Stimulated activated naive CD4-positive, alpha-beta T cell treated with Interleukin-2 at 50 U/mL for 16 hours (primary cell): ENCODE data around the gene MEGF11.
"Not testable (repeated sequence)": the region's sequence is repeated elsewhere in the genome, so short reads cannot be mapped to it uniquely, and the experiment has no call there.

Source experiments
- DNase-seq: peaks from one replicate; lab custom pipeline; 2025; lab: John Stamatoyannopoulos, UW

The MEGF11 gene

DNA sequence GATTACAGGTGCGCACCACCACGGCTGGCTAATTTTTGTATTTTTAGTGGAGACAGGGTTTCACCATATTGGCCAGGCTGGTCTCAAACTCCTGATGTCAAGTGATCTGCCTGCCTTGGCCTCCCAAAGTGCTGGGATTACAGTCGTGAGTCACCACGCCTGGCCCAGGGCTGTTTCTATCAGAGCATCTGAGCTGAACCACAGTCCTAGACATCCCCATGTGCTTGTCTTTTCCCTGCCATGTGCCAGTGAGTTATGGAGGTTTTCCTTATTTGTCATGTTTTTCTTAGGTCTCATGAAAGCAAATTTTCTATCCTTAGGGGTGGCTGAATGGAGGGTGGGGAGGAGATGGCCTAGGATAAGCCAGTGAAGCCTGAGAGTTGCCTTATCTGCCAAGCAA is 250.4 kb downstream of the MEGF11 start:
- not testable (repeated sequence) for DNase-seq

DNA sequence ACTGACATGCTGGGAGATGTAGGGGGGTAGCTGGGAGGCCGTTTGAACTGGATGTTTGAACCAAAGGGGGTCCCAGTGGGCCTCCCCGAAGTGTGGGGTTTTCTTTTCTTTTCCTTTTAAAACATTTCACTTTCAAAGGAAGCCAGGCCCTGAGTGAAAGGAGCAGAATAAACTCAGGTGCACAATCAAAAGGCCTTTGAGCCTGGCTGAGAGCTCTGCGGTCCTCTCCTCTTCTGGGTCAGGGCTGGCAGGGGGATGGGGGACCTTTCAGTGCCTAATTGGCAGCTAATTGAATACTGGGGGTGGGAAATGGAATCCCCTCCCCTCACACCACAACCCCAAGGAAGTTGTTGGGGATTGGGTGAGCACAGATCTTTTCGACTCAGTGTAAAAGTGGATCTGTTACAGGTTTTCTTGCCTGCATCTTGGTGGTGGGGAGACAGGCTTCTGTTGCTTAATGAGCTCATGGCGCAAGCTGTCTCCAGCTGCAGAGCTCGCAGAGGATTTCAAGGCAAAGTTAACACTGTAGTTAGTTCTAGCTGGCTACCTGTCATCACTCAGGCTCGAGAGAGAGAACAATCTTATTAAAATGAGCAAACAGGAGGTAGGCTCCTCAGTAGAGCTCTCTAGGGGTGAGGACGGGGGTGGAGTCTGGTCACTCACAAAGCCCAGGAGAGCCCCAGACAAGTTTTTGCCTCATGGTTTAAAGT is 251.7 kb downstream of the MEGF11 start:
- DNase-seq = no peak

DNA sequence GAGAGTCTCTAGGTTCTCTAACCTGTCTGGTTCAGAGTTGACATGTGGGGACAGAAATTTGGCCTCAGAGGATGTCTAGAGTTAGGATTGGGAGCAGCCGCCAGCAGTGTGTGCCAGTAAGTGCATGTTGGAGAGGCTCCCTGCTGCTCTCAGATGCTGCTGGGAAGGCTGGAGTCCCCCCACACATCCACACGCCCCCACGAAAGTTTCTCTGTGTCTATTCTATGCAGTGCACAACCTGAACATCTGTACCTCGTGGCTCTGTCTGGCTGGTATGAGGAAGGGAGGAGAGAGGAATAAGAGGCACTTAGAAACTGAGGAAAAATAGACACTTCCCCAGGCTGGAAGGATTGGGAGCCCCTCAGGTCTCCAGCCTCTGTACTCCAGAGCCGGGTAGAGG is 252.5 kb downstream of the MEGF11 start:
- DNase-seq = no peak

DNA sequence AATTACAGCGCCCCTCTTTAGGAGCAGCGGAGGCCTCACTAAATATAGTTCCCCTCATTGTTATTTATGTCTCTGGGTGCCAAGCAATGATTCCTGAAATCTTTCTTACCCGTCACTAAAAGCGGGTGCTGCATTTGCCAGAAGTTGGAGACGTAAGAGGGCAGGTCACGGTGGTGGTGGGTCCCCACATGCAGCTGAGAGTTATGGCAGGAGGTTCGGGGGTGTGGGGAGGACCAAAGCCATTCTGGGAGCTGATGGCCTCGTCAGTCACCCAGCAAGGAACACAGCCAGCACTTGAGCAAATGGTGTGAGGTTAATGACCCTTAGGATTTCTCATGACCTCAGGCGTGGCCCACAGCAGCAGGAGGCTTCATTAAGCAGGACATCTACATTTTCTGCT is 255.1 kb downstream of the MEGF11 start:
- DNase-seq = no peak

DNA sequence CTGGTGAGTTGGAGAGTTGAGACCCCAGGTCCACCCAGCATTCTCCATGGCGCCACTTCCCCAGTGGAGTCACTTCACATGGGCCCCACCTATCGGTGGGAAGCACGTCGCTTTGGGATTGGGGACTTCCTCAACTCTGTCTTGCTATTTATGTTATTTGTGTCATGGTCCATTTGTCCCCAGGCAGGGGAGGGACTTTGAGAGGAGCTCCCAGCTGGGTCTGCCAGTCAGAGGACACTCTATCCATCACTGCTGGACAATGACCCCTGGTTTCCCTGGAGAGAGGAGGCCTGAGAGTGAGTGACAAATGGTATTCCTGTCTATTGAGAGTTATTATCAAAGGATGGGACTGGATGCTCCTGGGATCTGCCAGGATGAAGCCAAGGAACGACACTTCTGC is 256.6 kb downstream of the MEGF11 start:
- no peak for DNase-seq

DNA sequence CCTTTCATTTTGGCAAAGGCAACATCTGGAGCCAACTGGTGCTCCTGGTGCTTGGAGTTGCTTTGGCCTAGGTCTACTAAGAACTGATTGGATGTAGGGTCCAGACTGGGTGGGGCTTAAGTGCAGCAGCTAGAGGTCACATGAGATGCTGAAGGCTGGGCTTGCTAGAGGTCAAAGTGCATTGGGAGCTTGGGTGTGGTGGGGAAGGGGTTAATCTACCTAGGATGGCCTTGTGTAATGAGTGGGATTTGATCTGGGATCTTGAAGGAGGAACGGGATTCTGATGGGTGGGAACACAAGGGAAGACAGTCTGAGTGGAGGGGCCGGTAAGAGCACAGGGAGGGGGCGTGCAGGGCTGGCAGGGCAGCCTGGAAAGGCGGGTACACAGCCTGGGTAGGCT is 258.7 kb downstream of the MEGF11 start:
- no peak for DNase-seq

DNA sequence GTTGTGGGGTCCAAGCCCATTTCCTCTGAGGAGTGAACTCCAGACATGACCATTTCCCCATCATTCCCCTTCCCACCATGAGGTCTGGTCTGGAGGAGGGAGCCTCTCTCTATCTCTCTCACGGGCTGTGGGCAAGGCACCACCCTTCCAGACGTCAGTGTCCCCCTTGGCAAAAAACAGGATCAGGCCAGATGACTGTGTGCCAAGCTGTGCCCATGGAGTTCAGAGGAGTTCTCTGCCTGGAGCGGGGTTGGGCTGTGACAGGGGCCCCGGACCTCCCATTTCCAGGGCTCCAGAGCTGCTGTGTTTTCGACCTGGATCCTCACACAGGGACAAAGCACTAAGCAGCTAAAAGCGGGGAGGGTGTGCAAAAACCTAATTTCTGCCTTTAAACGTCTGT is 259.8 kb downstream of the MEGF11 start:
- no peak for DNase-seq

DNA sequence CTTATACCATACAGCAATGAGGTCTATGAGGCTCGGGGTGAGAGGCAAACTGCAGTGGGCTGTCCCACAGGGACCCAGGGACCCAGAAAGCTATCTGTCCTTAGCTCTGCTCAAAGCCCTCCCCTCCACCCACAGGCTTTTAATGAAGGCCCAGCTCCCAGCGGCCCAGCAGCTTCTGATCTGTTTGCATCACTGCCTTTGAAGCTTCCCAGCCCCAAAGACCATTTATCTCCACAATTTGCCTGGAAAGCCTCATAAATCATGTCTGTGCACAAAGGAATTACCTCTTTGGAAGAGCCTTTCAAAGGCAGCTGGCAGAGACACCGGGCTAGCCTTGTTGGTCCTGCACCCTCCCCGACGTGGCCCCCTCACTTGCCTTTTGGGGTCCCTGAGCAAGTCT is 260.3 kb downstream of the MEGF11 start:
- no peak for DNase-seq

DNA sequence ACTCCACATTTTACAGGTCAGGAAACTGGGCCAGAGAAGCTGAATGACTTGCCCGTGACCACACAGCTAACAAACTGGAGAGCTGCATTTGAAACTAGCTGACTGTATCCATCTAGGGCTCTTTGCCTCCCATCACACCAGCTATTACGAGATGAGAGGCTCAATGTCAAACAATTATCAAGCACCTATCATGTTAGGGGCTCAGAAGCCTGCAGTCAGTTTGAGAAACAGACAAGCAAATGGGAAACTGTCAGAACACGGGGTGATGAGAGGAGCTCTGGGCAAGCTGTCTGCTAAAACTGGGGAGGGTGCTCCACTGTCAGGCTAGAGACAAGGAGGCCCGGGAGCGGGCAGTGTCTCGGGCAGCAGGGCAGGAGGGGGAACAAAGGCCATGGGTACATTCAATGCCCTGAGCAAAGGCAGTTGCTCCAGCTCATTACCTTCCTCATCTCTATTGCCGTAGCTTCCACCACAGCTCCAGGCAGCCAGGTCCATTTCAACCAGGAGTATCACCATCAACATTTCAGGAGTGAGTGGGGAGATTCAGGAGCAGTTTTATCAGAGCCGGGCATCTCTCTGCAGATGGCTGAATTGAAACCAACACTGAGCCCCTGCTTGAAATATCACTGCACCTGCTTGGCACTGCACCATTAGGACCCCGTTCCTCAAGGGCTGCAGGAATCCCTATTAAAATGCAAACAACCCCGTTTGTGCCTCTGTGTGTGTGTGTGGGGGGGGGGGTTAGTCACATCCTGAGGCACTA is 261.6 kb downstream of the MEGF11 start:
- no peak for DNase-seq

DNA sequence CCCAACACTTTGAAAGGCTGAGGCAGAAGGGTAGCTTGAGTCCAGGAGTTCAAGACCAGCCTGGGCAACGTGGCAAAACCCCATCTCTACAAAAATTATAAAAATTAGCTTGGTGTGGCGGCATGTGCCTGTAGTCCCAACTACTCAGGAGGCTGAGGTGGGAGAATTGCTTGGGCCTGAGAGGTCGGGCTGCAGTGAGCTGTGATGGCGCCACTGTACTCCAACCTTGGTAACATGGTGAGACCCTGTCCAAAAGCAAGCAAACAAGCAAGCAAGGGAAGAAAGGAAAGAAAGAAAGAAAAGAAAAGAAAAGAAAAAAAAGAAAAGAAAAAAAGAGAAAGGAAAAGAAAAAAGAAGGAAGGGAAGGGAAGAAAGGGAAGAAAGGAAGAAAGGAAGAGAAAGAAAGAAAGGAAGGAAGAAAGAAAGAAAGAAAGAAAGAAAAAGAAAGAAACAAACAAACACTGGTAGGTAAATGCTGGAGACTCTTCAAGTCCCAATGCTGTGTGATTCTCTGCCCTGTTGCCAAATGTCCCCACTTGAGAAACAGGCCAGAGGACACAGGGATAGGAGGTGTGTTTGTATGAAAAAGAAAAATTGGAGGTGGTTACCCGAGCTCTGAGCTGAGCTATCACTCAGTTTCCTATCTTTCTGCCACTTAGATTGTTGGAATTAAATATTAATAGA is 263.1 kb downstream of the MEGF11 start:
- no peak for DNase-seq

DNA sequence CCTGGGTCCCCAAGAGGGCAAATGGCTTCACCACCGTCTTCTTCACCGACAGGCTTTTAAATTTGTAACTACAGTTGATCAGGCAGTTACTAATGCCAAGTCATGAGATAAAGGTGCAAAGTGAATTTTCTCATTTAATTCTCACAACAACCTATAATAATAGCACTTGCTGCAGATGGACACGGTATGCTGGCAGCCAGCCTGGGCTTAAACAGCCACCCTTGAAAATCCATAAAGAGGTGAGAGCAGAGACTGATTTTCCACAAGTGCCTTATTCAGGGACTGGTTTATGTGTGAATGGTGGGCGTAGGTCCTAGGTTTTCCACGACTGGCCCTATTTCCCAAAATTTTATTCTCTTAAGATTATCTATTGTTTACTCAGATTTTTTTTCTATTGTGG is 266.4 kb downstream of the MEGF11 start:
- DNase-seq = no peak

DNA sequence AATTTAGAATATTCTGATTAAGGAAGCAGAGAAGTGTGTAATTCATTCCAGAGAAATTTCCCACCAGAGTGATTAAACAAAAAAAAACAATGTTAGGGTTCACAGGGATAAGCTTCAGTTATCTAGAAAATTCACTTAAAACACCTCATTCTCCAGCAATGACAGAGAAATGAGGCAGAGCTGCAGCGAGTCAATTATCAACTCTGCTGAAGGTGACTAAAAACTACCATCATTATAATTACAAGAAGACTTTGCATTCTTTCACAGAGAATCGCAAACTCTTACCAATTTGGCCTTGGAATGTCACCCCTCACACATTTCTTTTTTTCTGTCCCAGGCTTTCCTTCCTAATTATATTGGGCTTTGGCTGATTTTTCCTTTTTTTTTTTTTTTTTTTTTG is 267.1 kb downstream of the MEGF11 start:
- DNase-seq = no peak

DNA sequence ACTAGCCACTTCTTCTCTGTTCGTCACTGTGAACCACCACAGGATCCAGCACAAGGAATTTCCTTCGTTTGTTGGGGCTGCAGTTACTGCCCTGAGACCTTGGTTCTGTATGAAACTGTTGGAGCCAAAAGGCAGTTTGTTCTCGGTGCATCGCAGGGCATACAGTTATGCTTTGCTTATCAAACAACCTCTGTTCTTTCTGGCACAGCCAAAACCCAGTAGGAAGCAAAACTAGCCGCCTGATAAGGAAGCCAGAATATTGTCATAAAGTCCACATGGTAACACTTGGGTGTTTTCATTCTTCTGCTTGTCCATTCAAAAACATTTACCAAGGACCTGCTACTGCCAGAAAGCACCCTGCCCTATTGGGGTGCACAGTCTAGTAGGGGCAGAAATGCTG is 268.2 kb downstream of the MEGF11 start:
- DNase-seq = no peak

DNA sequence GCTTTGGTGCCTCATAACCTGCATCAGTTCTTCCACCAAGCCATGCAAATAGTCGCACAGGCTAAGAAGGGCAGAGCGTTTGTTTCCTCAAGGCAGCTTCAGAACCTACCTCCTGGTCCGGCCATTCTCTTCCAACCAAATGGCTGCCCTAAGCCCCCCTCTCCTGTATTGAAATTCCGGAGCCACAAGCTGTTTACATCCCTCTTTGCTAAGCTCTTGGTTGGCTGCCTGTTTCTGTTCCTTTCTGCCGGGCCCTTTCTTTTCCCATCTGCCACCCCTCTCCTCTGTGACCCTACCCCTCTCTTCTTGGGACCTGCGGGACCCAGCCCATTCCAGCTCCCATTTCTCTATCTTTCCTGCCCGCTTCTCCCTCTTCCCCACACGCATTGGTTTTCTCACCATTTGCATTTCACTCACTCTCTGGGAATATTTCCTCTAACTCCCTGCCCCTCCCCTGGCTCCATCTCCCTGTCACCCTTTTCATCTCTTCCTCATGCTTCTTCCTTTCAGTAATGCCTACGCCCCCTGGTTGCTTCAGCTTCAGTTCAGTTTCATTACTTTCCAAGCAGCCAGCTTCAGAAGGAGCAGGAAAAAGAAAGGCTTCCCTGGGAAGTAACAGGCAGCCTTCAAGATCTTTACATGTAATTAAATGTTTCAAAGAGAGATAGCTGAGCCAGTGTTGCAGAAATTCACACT is 270.8 kb downstream of the MEGF11 start:
- no peak for DNase-seq

DNA sequence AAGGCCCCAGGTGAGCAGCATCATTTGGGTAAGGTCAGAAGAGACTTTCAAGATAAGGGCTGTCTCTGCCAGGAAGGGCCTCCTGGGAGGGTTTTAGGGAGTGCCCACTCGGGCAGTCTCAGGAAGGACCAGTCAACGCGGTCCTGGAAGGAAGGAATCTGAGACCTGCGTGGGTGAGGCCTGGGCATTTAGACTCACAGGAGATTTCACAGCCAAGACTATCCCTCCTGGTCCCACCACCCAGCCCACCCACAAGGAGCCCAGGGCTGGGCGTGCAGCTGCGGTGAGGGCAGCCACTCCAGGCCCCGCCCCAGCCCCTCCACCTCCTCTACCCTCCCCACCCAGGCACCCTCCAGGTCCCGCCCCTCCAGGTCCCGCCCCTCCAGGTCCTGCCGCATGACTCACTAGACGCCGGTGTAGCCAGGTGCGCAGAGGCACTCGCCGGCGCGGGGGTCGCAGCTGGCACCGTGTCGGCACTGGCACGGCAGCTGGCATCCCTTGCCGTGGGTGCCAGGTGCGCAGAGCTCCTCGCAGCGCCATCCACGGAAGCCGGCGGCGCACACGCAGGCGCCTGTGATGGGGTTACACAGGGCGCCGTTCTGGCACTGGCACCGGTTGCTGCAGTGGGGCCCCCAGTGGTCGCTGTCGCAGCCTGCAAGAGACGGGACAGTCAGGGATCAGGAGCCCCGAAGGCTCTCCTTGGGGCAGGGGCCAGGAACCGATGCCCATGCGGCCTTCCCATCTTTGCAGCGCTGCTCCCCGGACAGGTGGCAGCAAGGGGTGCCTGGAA is 271.5 kb downstream of the MEGF11 start:
- peak; percentile 51 for DNase-seq

DNA sequence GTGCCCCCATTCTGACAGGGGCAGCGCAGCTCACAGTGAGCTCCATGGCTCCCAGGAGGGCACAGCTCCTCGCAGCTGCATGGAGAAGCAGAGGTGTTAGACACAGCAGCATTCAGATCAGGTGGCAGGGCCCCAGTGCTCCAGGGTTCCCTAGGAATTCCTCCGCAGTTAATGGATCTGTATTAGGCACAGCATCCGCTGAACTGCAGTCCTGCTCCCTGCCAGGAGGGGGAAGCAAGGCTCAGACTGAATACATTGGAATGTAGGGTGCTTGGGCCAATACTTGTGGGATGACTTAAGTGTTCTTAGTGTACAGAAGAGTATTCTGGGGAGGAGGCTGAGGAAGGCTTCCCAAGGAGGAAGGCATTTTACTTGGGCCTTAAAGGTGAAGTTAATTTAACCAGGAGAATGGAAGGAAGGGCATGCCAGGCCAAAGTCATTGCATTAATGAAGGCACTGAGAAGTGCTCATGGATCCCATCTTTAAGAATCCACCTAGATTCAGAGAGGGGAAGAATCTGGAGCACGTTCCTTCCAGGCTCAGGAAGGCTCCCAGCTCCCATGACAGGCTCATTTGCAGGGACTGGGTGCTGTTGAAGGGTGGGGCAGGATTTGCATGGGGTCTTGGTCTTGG is 272.6 kb downstream of the MEGF11 start:
- no peak for DNase-seq

DNA sequence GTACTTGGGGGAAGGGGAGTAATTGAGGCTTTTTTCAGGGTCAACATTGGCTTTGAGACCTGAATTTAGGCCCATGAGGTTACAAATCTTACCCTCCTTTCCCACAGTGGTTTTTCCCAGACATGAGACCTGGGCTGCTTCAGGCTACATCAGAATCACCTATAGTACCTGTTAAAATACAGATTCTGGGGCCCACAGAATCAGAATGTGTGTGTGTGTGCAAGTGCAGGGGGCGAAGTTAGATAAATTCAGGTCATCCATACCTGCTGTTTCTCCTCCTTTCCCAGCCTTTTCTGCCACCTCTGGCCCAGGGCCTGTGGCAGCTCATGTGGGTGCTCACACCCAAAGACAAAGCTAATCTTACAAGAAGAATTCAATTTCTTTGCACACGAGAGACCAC is 273.7 kb downstream of the MEGF11 start:
- no peak for DNase-seq

DNA sequence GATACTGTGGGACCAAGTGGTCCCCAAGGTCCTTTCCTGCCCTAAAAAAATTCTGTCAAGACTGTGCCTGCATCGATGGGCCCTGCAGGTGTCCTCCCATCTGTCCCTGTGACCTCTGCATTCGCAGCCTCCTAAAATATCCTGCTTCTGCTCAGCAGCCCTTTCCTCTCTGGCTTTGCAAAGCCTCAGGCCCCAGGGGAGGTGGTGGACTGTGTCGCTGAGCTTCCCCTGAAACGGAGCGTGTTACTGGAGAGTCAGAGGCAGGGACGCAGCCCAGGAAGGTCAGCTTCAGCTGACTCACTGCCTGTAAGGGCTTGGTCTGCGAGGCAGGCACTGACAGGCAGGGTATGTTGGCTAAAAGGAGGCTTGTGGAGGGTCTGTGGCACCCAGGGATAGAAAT is 274.2 kb downstream of the MEGF11 start:
- DNase-seq = no peak

DNA sequence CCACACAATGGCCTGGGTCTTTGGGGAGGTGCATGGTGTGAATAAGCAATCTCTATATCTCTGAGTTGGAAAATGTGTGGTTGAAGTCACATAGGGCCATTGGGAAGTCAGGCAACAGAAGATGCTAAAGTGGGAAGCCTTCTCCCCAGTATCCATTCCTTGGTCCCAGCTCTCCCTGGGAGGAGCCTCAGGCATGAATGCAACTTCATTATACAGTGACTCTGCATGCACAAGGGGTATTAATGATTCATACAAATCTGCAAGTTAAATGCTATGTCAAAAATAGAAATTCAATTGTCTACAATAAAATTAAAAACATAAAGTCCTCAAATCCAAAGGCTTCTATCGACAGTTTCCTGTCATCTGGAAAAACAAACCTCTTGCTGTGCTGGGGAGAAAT is 275.4 kb downstream of the MEGF11 start:
- DNase-seq = no peak

DNA sequence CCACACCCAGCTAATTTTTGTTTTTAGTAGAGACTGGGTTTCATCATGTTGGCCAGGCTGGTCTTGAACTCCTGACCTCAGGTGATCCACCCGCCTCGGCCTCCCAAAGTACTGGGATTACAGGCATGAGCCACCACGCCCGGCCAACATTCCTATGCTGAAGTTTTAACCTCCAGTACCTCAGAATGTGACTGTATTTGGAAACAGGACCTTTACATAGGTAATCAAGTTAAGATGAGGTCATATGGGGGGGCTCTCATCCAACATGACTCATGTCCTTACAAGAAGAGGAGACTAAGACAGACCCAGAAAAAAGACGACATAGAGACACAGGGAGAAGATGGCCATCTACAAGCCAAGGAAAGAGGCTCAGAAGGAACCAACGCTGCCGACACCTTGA is 277.4 kb downstream of the MEGF11 start:
- not testable (repeated sequence) for DNase-seq

DNA sequence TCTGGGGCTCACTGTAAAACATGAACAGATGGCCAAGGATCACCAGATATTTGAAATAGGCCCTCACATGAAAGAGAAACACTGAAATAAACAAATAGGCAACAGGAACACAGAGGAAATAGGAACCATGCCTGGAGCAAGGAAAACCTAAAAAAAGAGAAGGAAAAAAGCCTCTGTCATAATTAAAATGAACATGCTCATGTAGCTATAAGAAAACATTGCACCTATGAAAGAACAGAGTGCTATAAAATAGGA is 281.9 kb downstream of the MEGF11 start:
- no peak for DNase-seq
